HCT116 (cell line): ENCODE data around the gene KLHL35. TPM values are rescaled to one million over a fixed set of nuclear protein-coding genes. Genes with fewer than 3 reads are reported as not detected.
A peak's percentile ranks its signal among the peaks of the same experiment; 100 is the strongest.
"Not testable (repeated sequence)": the region's sequence is repeated elsewhere in the genome, so short reads cannot be mapped to it uniquely, and the experiment has no call there.

Experiments
- ATAC-seq: fragments of 200-7000 bp; cut with Tn5 transposase; 2 replicates; pipeline ENCODE4 v1.9.1; 2020; ENCODE audit warnings: mild to moderate bottlenecking, moderate library complexity
- BruUV-seq: library from RNA; stranded (reverse); fragments of 400-500 nt; replicated peaks from 2 replicates; lab custom pipeline; 2021; lab: Mats Ljungman, UMichigan
- CTCF ChIA-PET: fragments of 300-600 bp; sonication (Branson Sonifier 250); formaldehyde crosslinking; loops from one replicate; lab custom pipeline; 2021; ENCODE audit warnings: antibody characterized with exemption; lab: Charles Lee
- POLR2A ChIA-PET: fragments of 300-600, 350-600 bp; sonication (Branson Sonifier 250); formaldehyde crosslinking; loops from one replicate; lab custom pipeline; 2021; ENCODE audit warnings: antibody characterized with exemption; lab: Charles Lee
- RAD21 ChIA-PET, 2 experiments: fragments of 300-600 bp; sonication (Branson Sonifier 250); formaldehyde crosslinking; loops; one replicate each; lab custom pipeline; 2023; ENCODE audit warnings: low total read pairs in 2 of 2; ENCODE audit not compliant: uncharacterized antibody in 2 of 2, unreplicated experiment in 2 of 2, low non-redundant PET in 1 of 2; lab: Charles Lee
- DNase-seq: peaks from one replicate; pipeline ENCODE4 v3.0.0-alpha.2; 2010; ENCODE audit warnings: low read depth, low spot score
- H2AFZ ChIP-seq: fragments of 200-600 bp; shearing (Covaris generic), sonication (generic); 2 replicates; pipeline ENCODE4 v1.6.1; 2017; ENCODE audit warnings: low read depth, mixed run types, mixed read lengths, antibody characterized with exemption, low read length; ENCODE audit not compliant: poor library complexity, severe bottlenecking
- H3K27ac ChIP-seq: 2 replicates; pipeline ENCODE4 v1.5.1; 2012; ENCODE audit warnings: low read depth, low read length
- H3K27me3 ChIP-seq: fragments of 200-600 bp; sonication (generic); 2 replicates; pipeline ENCODE4 v1.6.1; 2016; ENCODE audit warnings: mixed run types, low read length, mixed read lengths; ENCODE audit not compliant: insufficient read depth
- H3K36me3 ChIP-seq, 2 experiments: fragments of 200-500 bp in 1 of 2; fragments of 200-600 bp in 1 of 2; sonication (Bioruptor generic) in 1 of 2; sonication (generic) in 1 of 2; 2 replicates each; pipeline versions ENCODE4 v1.5.1 to v1.6.1; 2014 to 2016; ENCODE audit warnings: low read length in 2 of 2, inconsistent platforms in 1 of 2, mixed read lengths in 1 of 2, mixed run types in 1 of 2; ENCODE audit not compliant: insufficient read depth in 2 of 2, control insufficient read depth in 1 of 2
- H3K4me1 ChIP-seq, 2 experiments: fragments of 200-600 bp in 1 of 2; sonication (generic) in 1 of 2; 2 replicates each; pipeline versions ENCODE4 v1.5.1 to v1.6.1; 2012 to 2017; ENCODE audit warnings: low read length in 2 of 2, inconsistent platforms in 1 of 2, mild to moderate bottlenecking in 1 of 2, mixed read lengths in 1 of 2, mixed run types in 1 of 2, moderate library complexity in 1 of 2; ENCODE audit not compliant: insufficient read depth in 2 of 2, control insufficient read depth in 1 of 2
- H3K4me2 ChIP-seq: fragments of 200-600 bp; sonication (generic); 2 replicates; pipeline ENCODE4 v1.6.1; 2017; ENCODE audit warnings: mixed run types, low read length, mixed read lengths
- H3K4me3 ChIP-seq, 2 experiments: fragments of 200-600 bp in 1 of 2; sonication (generic) in 1 of 2; replicated peaks in 1 of 2; 2 replicates each; pipeline ENCODE4 v1.5.1; 2011 to 2016; ENCODE audit warnings: low read length in 2 of 2, control low read depth in 1 of 2, low read depth in 1 of 2, mild to moderate bottlenecking in 1 of 2, mixed read lengths in 1 of 2, mixed run types in 1 of 2
- H3K79me2 ChIP-seq: fragments of 200-600 bp; sonication (generic); 2 replicates; pipeline ENCODE4 v1.6.1; 2017; ENCODE audit warnings: mild to moderate bottlenecking, mixed run types, low read length, moderate library complexity, mixed read lengths; ENCODE audit not compliant: insufficient read depth
- H3K9ac ChIP-seq: fragments of 200-600 bp; sonication (generic); 2 replicates; pipeline ENCODE4 v1.6.1; 2016; ENCODE audit warnings: low read length, mixed read lengths
- H3K9me2 ChIP-seq: fragments of 200-600 bp; sonication (generic), shearing (Covaris generic); 2 replicates; pipeline ENCODE4 v1.6.1; 2017; ENCODE audit warnings: mixed run types, mild to moderate bottlenecking, moderate library complexity; ENCODE audit not compliant: insufficient read depth
- H3K9me3 ChIP-seq, 2 experiments: fragments of 200-500 bp in 1 of 2; fragments of 200-600 bp in 1 of 2; sonication (Bioruptor generic) in 1 of 2; sonication (generic) in 1 of 2; 2 replicates each; pipeline ENCODE4 v1.6.1; 2014 to 2017; ENCODE audit warnings: low read length in 2 of 2, mixed read lengths in 2 of 2, inconsistent platforms in 1 of 2, low read depth in 1 of 2, mild to moderate bottlenecking in 1 of 2, mixed run types in 1 of 2, moderate library complexity in 1 of 2; ENCODE audit not compliant: control insufficient read depth in 1 of 2, insufficient read depth in 1 of 2
- H4K20me1 ChIP-seq: fragments of 200-600 bp; sonication (generic), shearing (Covaris generic); 2 replicates; pipeline ENCODE4 v1.6.1; 2017; ENCODE audit warnings: mixed run types, mild to moderate bottlenecking, moderate library complexity; ENCODE audit not compliant: insufficient read depth
- EGR1 ChIP-seq: IDR thresholded peaks from 2 replicates; pipeline ENCODE4 v1.6.1; 2012; ENCODE audit warnings: low read depth
- MAX ChIP-seq: IDR thresholded peaks from 2 replicates; pipeline ENCODE4 v1.6.1; 2012
- RAD21 ChIP-seq: IDR thresholded peaks from 2 replicates; pipeline ENCODE4 v1.6.1; 2012; ENCODE audit warnings: low read depth, mild to moderate bottlenecking
- SRF ChIP-seq: IDR thresholded peaks from 2 replicates; pipeline ENCODE4 v1.6.1; 2012; ENCODE audit warnings: low read depth
- YY1 ChIP-seq: IDR thresholded peaks from 2 replicates; pipeline ENCODE4 v1.6.1; 2011; ENCODE audit warnings: low read length, low read depth, moderate library complexity, mild to moderate bottlenecking; ENCODE audit not compliant: insufficient replicate concordance; ENCODE audit errors: extremely low read depth
- ZFX ChIP-seq: fragments of 450-650 bp; IDR thresholded peaks from 2 replicates; pipeline ENCODE4 v1.6.1; 2017
- intact Hi-C: fragments of 100-400 bp; cut with micrococcal nuclease; formaldehyde crosslinking; loops from 2 replicates; pipeline ENCODE4 v1.10.0; 2022
- total RNA-seq: library from RNA; stranded (reverse); gene quantifications from one replicate; pipeline ENCODE4 v1.2.1, GENCODE V29; 2021; ENCODE audit not compliant: unreplicated experiment
- TF ChIP-seq, protein P1 (sequence below), 3 experiments: fragments of 200-600 bp in 1 of 3; sonication (generic) in 1 of 3; IDR thresholded peaks in 2 of 3; conservative IDR thresholded peaks in 1 of 3; 2 replicates each; pipeline ENCODE4 v1.5.1; 2012 to 2017; ENCODE audit warnings: low read depth in 2 of 3, low read length in 2 of 3, antibody characterized with exemption in 1 of 3, borderline replicate concordance in 1 of 3, control low read depth in 1 of 3, mild to moderate bottlenecking in 1 of 3, mixed read lengths in 1 of 3, mixed run types in 1 of 3, moderate library complexity in 1 of 3; ENCODE audit not compliant: insufficient read depth in 1 of 3

Gene KLHL35
- total RNA-seq, 1 experiment from 2014 or later = 1.7 TPM

GRCh38 chr11:75380245-75380644, 52.8 kb downstream of the KLHL35 start (continued):
- TF ChIP-seq MAX = no peak
- TF ChIP-seq EGR1 = no peak
- TF ChIP-seq SRF = no peak
- no peak for TF ChIP-seq ZFX
- TF ChIP-seq YY1 = no peak

DNA sequence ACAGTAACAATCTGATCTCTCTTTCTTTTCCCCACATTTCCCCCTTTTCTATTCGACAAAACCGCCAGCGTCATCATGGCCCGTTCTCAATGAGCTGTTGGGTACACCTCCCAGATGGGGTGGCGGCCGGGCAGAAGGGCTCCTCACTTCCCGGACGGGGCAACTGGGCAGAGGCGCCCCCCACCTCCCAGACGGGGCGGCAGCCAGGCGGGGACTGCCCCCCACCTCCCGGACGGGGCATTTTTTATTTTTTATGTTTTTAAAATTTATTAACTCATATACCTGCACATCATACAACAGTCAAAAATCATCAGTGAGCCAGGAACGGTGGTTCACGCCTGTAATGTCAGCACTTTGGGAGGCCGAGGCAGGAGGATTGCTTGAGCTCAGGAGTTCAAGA, 54.2 kb downstream of the KLHL35 start:
- H3K27ac ChIP-seq, H2AFZ ChIP-seq, intact Hi-C loops, POLR2A ChIA-PET, BruUV-seq, H3K4me2 ChIP-seq, H3K36me3 ChIP-seq, H3K9me2 ChIP-seq, DNase-seq, H3K9ac ChIP-seq, H4K20me1 ChIP-seq, H3K27me3 ChIP-seq, RAD21 ChIA-PET, H3K79me2 ChIP-seq, H3K9me3 ChIP-seq, H3K4me3 ChIP-seq, ATAC-seq: not testable (repeated sequence)
- CTCF ChIA-PET = interaction anchor here (0.6 kb wide), 1 partner anchor 23 kb away, joined by 3 read pairs; no protein-coding TSS in a partner anchor
- H3K4me1 ChIP-seq = peaks cover 5 to 16% of the 10 kb centered on the region in 2 experiments; a peak in 3 of 4 replicates

DNA sequence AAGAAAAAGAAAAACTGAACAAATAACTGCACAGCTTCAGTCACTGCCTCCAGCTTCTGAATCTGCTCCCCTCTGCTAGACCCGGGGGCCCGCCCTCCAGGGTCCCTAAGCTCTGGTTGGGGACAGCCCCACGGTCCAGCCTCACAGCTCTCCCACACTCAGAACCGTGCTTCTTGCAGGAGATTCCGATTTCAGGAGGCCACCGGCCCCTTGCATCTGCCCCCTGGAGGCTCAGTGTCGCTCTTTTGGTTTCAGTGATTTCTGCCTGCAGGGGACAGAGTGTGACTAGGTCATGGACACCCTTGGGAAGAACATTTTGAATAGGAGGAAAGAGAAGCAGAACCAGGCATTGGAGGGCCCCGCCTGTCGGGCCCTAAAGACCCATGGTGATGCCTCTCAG, 56.8 kb downstream of the KLHL35 start:
- no TSS peak for BruUV-seq
- intact Hi-C loops = no loop called here
- ChIA-PET RAD21 (no interaction called here), POLR2A (no interaction called here), CTCF (interaction anchor here (0.8 to 1.4 kb wide), 2 partner anchors 12 to 36 kb away, joined by 3 to 4 read pairs; no protein-coding TSS in a partner anchor)
- TF ChIP-seq RAD21 (peak; percentile 43), YY1 (no peak)
- TF ChIP-seq, protein P1, sequence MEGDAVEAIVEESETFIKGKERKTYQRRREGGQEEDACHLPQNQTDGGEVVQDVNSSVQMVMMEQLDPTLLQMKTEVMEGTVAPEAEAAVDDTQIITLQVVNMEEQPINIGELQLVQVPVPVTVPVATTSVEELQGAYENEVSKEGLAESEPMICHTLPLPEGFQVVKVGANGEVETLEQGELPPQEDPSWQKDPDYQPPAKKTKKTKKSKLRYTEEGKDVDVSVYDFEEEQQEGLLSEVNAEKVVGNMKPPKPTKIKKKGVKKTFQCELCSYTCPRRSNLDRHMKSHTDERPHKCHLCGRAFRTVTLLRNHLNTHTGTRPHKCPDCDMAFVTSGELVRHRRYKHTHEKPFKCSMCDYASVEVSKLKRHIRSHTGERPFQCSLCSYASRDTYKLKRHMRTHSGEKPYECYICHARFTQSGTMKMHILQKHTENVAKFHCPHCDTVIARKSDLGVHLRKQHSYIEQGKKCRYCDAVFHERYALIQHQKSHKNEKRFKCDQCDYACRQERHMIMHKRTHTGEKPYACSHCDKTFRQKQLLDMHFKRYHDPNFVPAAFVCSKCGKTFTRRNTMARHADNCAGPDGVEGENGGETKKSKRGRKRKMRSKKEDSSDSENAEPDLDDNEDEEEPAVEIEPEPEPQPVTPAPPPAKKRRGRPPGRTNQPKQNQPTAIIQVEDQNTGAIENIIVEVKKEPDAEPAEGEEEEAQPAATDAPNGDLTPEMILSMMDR (IDR thresholded peaks at IDR 0.05 in 2 of 3, conservative IDR thresholded peaks at IDR 0.05 in 1 of 3; ENCODE audit: borderline replicate concordance in 1 of 3, insufficient read depth in 1 of 3, low read depth in 2 of 3, low read length in 2 of 3) = peak; percentile 41 to 53 (median 43); a peak in 5 of 6 replicates
- Histone ChIP-seq H3K9me3 (no peaks in the 10 kb centered on the region), H3K4me3 (no peak overlapping the region), H3K9me2 (no peaks in the 10 kb centered on the region), H3K36me3 (no peaks in the 10 kb centered on the region), H3K27me3 (no peaks in the 10 kb centered on the region), H4K20me1 (no peaks in the 10 kb centered on the region), H3K4me1 (peaks cover 17 to 27% of the 10 kb centered on the region in 2 experiments), H3K79me2 (no peaks in the 10 kb centered on the region), H3K4me2 (no peak overlapping the region), H2AFZ (peak overlapping the region; percentile 26), H3K27ac (no peak overlapping the region), H3K9ac (no peak overlapping the region)
- no peak for DNase-seq
- peak; percentile 66 for ATAC-seq
